Loucy (cell line): ENCODE measurements around the gene NLRC5.

Source experiments
- EZH2phosphoT487 ChIP-seq: fragments of 200-600 bp; IDR thresholded peaks from 2 replicates; pipeline ENCODE4 v1.6.1; 2018; ENCODE audit warnings: antibody characterized with exemption, mild to moderate bottlenecking, moderate library complexity, borderline replicate concordance
- TF ChIP-seq, protein P1 (sequence below): fragments of 200-600 bp; sonication (generic); conservative IDR thresholded peaks from 2 replicates; pipeline ENCODE4 v1.5.1; 2014; ENCODE audit warnings: mild to moderate bottlenecking, antibody characterized with exemption, low read length

DNA sequence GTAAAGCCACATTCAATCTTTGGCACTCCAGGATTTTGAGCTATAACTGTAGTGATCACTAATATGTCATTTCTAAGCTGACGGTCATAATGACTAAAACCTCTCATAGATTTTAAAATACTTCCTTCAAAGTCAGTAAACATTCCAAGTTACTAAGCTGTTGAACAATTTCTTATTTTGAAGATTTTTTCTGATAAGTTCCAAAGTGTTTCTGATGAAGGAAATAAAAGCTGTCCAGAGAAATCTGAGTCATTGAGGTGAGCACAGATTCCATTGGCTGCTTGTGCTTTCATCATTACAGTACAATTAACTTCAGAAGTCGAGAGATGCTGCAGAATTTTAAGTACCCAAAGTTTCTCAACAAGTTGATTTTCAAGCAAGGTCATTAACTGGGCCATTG lies 23.9 kb downstream of the NLRC5 start:
- TF ChIP-seq, protein P1, sequence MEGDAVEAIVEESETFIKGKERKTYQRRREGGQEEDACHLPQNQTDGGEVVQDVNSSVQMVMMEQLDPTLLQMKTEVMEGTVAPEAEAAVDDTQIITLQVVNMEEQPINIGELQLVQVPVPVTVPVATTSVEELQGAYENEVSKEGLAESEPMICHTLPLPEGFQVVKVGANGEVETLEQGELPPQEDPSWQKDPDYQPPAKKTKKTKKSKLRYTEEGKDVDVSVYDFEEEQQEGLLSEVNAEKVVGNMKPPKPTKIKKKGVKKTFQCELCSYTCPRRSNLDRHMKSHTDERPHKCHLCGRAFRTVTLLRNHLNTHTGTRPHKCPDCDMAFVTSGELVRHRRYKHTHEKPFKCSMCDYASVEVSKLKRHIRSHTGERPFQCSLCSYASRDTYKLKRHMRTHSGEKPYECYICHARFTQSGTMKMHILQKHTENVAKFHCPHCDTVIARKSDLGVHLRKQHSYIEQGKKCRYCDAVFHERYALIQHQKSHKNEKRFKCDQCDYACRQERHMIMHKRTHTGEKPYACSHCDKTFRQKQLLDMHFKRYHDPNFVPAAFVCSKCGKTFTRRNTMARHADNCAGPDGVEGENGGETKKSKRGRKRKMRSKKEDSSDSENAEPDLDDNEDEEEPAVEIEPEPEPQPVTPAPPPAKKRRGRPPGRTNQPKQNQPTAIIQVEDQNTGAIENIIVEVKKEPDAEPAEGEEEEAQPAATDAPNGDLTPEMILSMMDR = no peak
- no peak for TF ChIP-seq EZH2phosphoT487
